ENCODE results near the gene TXNRD2.
"Not testable (repeated sequence)": the region's sequence is repeated elsewhere in the genome, so short reads cannot be mapped to it uniquely, and the experiment has no call there.

The TXNRD2 gene

GRCh38 chr22:19943082-19944026 lies 1.7 kb upstream of the TXNRD2 start:
- no peaks in the 10 kb centered on the region for H3K36me3 ChIP-seq (ENCODE audit: control insufficient read depth, insufficient read depth, low read length)
- peak overlapping the region; percentile 89 for H3K9ac ChIP-seq (ENCODE audit: low read length)
- H3K4me3 ChIP-seq (ENCODE audit: low read length), result peak overlapping the region; percentile 53
- H3K27me3 ChIP-seq (ENCODE audit: control insufficient read depth, insufficient read depth, low read length), result no peaks in the 10 kb centered on the region
- H3K9me3 ChIP-seq (ENCODE audit: control insufficient read depth, low read length), result no peaks in the 10 kb centered on the region
- peaks cover 33% of the 10 kb centered on the region for H3K4me1 ChIP-seq (ENCODE audit: control insufficient read depth, insufficient read depth, low read length)

- Histone ChIP-seq H3K4me1 (ENCODE audit: control insufficient read depth, insufficient read depth, low read length) (peaks cover 38% of the 10 kb centered on the region), H3K9ac (ENCODE audit: low read length) (peak overlapping the region; percentile 89), H3K9me3 (ENCODE audit: control insufficient read depth, low read length) (no peaks in the 10 kb centered on the region), H3K4me3 (ENCODE audit: low read length) (peak overlapping the region; percentile 53), H3K36me3 (ENCODE audit: control insufficient read depth, insufficient read depth, low read length) (no peaks in the 10 kb centered on the region), H3K27me3 (ENCODE audit: control insufficient read depth, insufficient read depth, low read length) (no peaks in the 10 kb centered on the region)
These were observed 801 bp upstream of the TXNRD2 start for GRCh38 chr22:19942157-19943081.

- Histone ChIP-seq H3K27me3 (ENCODE audit: control insufficient read depth, insufficient read depth, low read length) (no peaks in the 10 kb centered on the region), H3K4me3 (ENCODE audit: low read length) (peak overlapping the region; percentile 53), H3K36me3 (ENCODE audit: control insufficient read depth, insufficient read depth, low read length) (no peaks in the 10 kb centered on the region), H3K9me3 (ENCODE audit: control insufficient read depth, low read length) (no peaks in the 10 kb centered on the region), H3K4me1 (ENCODE audit: control insufficient read depth, insufficient read depth, low read length) (peaks cover 45% of the 10 kb centered on the region), H3K9ac (ENCODE audit: low read length) (peak overlapping the region; percentile 89)
These were observed 868 bp downstream of the TXNRD2 start for GRCh38 chr22:19940536-19941364.

- no peaks in the 10 kb centered on the region for H3K36me3 ChIP-seq (ENCODE audit: control insufficient read depth, insufficient read depth, low read length)
- peaks cover 47% of the 10 kb centered on the region for H3K4me1 ChIP-seq (ENCODE audit: control insufficient read depth, insufficient read depth, low read length)
- H3K9me3 ChIP-seq (ENCODE audit: control insufficient read depth, low read length), result no peaks in the 10 kb centered on the region
- H3K4me3 ChIP-seq (ENCODE audit: low read length), result no peak overlapping the region
- no peaks in the 10 kb centered on the region for H3K27me3 ChIP-seq (ENCODE audit: control insufficient read depth, insufficient read depth, low read length)
- no peak overlapping the region for H3K9ac ChIP-seq (ENCODE audit: low read length)
These were observed 3.8 kb downstream of the TXNRD2 start for GRCh38 chr22:19937616-19938473.

GRCh38 chr22:19936513-19936912 lies 5.1 kb downstream of the TXNRD2 start:
- Histone ChIP-seq H3K27me3 (ENCODE audit: control insufficient read depth, insufficient read depth, low read length) (no peaks in the 10 kb centered on the region), H3K9me3 (ENCODE audit: control insufficient read depth, low read length) (no peaks in the 10 kb centered on the region), H3K4me1 (ENCODE audit: control insufficient read depth, insufficient read depth, low read length) (peaks cover 38% of the 10 kb centered on the region), H3K9ac (ENCODE audit: low read length) (no peak overlapping the region), H3K36me3 (ENCODE audit: control insufficient read depth, insufficient read depth, low read length) (no peaks in the 10 kb centered on the region), H3K4me3 (ENCODE audit: low read length) (no peak overlapping the region)

- H3K4me1 ChIP-seq (ENCODE audit: control insufficient read depth, insufficient read depth, low read length), result peaks cover 29% of the 10 kb centered on the region
- H3K9me3 ChIP-seq (ENCODE audit: control insufficient read depth, low read length); H3K27me3 ChIP-seq (ENCODE audit: control insufficient read depth, insufficient read depth, low read length); H3K9ac ChIP-seq (ENCODE audit: low read length); H3K36me3 ChIP-seq (ENCODE audit: control insufficient read depth, insufficient read depth, low read length); H3K4me3 ChIP-seq (ENCODE audit: low read length): not testable (repeated sequence)
These were observed 6.4 kb downstream of the TXNRD2 start for GRCh38 chr22:19935123-19935718.

GRCh38 chr22:19933341-19934241 lies 8.0 kb downstream of the TXNRD2 start:
- peaks cover 27% of the 10 kb centered on the region for H3K4me1 ChIP-seq (ENCODE audit: control insufficient read depth, insufficient read depth, low read length)

GRCh38 chr22:19932367-19933206 lies 9.0 kb downstream of the TXNRD2 start:
- Histone ChIP-seq H3K9me3 (ENCODE audit: control insufficient read depth, low read length) (no peaks in the 10 kb centered on the region), H3K36me3 (ENCODE audit: control insufficient read depth, insufficient read depth, low read length) (no peaks in the 10 kb centered on the region), H3K9ac (ENCODE audit: low read length) (no peak overlapping the region), H3K27me3 (ENCODE audit: control insufficient read depth, insufficient read depth, low read length) (no peaks in the 10 kb centered on the region), H3K4me1 (ENCODE audit: control insufficient read depth, insufficient read depth, low read length) (peaks cover 19% of the 10 kb centered on the region), H3K4me3 (ENCODE audit: low read length) (no peak overlapping the region)

More at GRCh38 chr22:19933341-19934241, 8.0 kb downstream of the TXNRD2 start:
- Histone ChIP-seq H3K4me3 (ENCODE audit: low read length) (no peak overlapping the region), H3K9me3 (ENCODE audit: control insufficient read depth, low read length) (no peaks in the 10 kb centered on the region), H3K27me3 (ENCODE audit: control insufficient read depth, insufficient read depth, low read length) (no peaks in the 10 kb centered on the region), H3K36me3 (ENCODE audit: control insufficient read depth, insufficient read depth, low read length) (no peaks in the 10 kb centered on the region), H3K9ac (ENCODE audit: low read length) (no peak overlapping the region)

GRCh38 chr22:19931514-19931913 lies 10.1 kb downstream of the TXNRD2 start:
- H3K4me3 ChIP-seq (ENCODE audit: low read length), result no peak overlapping the region
- no peaks in the 10 kb centered on the region for H3K36me3 ChIP-seq (ENCODE audit: control insufficient read depth, insufficient read depth, low read length)
- H3K9ac ChIP-seq (ENCODE audit: low read length), result no peak overlapping the region
- H3K27me3 ChIP-seq (ENCODE audit: control insufficient read depth, insufficient read depth, low read length), result no peaks in the 10 kb centered on the region
- peaks cover 12% of the 10 kb centered on the region for H3K4me1 ChIP-seq (ENCODE audit: control insufficient read depth, insufficient read depth, low read length)
- H3K9me3 ChIP-seq (ENCODE audit: control insufficient read depth, low read length), result no peaks in the 10 kb centered on the region

All from mucosa of stomach (tissue), 1 donor.